Activated B cell treated with CpG ODN at 0.5 μM for 24 hours (primary cell): ENCODE measurements around the gene SMPD1. TPM values are rescaled to one million over a fixed set of nuclear protein-coding genes. Genes with fewer than 3 reads are reported as not detected.

ENCODE experiments used
- ATAC-seq: fragments of 200-7000 bp; cut with Tn5 transposase; one replicate; pipeline ENCODE4 v1.10.0; 2021; ENCODE audit warnings: low read depth, mild to moderate bottlenecking, moderate library complexity
- CTCF ChIA-PET: fragments of 350-600 bp; sonication (Branson Sonifier 250); formaldehyde crosslinking; loops from one replicate; lab custom pipeline; 2021; ENCODE audit warnings: antibody characterized with exemption; lab: Charles Lee
- POLR2A ChIA-PET: fragments of 350-600 bp; sonication (Branson Sonifier 250); formaldehyde crosslinking; loops from one replicate; lab custom pipeline; 2021; ENCODE audit warnings: antibody characterized with exemption; lab: Charles Lee
- DNase-seq: peaks from one replicate; pipeline ENCODE4 v3.0.0; 2022
- H3K27ac Mint-ChIP-seq: one replicate; pipeline ENCODE4 v1.8.0; 2020; ENCODE audit warnings: mixed read lengths
- H3K27me3 Mint-ChIP-seq: one replicate; pipeline ENCODE4 v1.8.0; 2021; ENCODE audit warnings: mixed read lengths
- H3K36me3 Mint-ChIP-seq: one replicate; pipeline ENCODE4 v1.8.0; 2021; ENCODE audit warnings: low read depth, mixed read lengths
- H3K4me1 Mint-ChIP-seq: one replicate; pipeline ENCODE4 v1.8.0; 2021; ENCODE audit warnings: mixed read lengths
- H3K4me3 Mint-ChIP-seq: one replicate; pipeline ENCODE4 v1.8.0; 2020; ENCODE audit warnings: mild to moderate bottlenecking, mixed read lengths
- H3K9me3 Mint-ChIP-seq: one replicate; pipeline ENCODE4 v1.8.0; 2020; ENCODE audit warnings: mixed read lengths
- CTCF ChIP-seq: fragments of 200-600 bp; IDR thresholded peaks from one replicate; pipeline ENCODE4 v1.8.0; 2022; ENCODE audit warnings: antibody characterized with exemption, mild to moderate bottlenecking
- intact Hi-C: fragments of 100-400 bp; cut with micrococcal nuclease; formaldehyde crosslinking; loops from one replicate; pipeline ENCODE4 v1.15.1; 2024
- total RNA-seq: library from RNA; stranded (reverse); gene quantifications from 2 replicates; pipeline ENCODE4 v1.2.3, GENCODE V29; 2022

The SMPD1 gene
- total RNA-seq, 1 donor from 2014 or later = 16.9 TPM

- Mint-ChIP-seq H3K4me3 (no peak overlapping the region), H3K4me1 (no peaks in the 10 kb centered on the region), H3K9me3 (no peaks in the 10 kb centered on the region), H3K27me3 (no peaks in the 10 kb centered on the region), H3K27ac (no peak overlapping the region), H3K36me3 (no peaks in the 10 kb centered on the region)
- no peak for ATAC-seq
- intact Hi-C loops = no loop called here
- ChIA-PET POLR2A (no interaction called here), CTCF (no interaction called here)
- DNase-seq = no peak
- TF ChIP-seq CTCF = no peak
Observed at GRCh38 chr11:6371825-6372224, 18.4 kb upstream of the SMPD1 start.

GRCh38 chr11:6377902-6378639, 12.2 kb upstream of the SMPD1 start:
- DNase-seq = no peak
- POLR2A ChIA-PET = interaction anchor here (0.7 to 2.3 kb wide), 6 partner anchors 12 to 128 kb away, joined by 3 to 21 read pairs (median 10); partner anchors contain the start of genes APBB1, ARFIP2, SMPD1 and TIMM10B
- peak overlapping the region; percentile 81 for H3K27ac Mint-ChIP-seq
- no peaks in the 10 kb centered on the region for H3K9me3 Mint-ChIP-seq
- no peak for TF ChIP-seq CTCF
- peaks cover 20% of the 10 kb centered on the region for H3K4me1 Mint-ChIP-seq
- H3K36me3 Mint-ChIP-seq = no peaks in the 10 kb centered on the region
- peak overlapping the region; percentile 42 for H3K4me3 Mint-ChIP-seq
- intact Hi-C loops = no loop called here
- CTCF ChIA-PET = interaction anchor here (0.8 to 7.5 kb wide), 22 partner anchors 10 to 380 kb away, joined by 3 to 331 read pairs (median 12); partner anchors contain the start of genes APBB1, HPX, MRPL17 and SMPD1
- peak; percentile 56 for ATAC-seq
- H3K27me3 Mint-ChIP-seq = no peaks in the 10 kb centered on the region

GRCh38 chr11:6378640-6378989, 11.7 kb upstream of the SMPD1 start:
- ChIA-PET POLR2A (interaction anchor here (0.7 to 2.3 kb wide), 8 partner anchors 11 to 128 kb away, joined by 3 to 21 read pairs (median 9); partner anchors contain the start of genes APBB1, ARFIP2, SMPD1 and TIMM10B), CTCF (interaction anchor here (0.7 to 7.5 kb wide), 50 partner anchors 9 to 393 kb away, joined by 3 to 331 read pairs (median 5); partner anchors contain the start of genes APBB1, ARFIP2, HPX and MRPL17)
- no peaks in the 10 kb centered on the region for H3K9me3 Mint-ChIP-seq
- H3K36me3 Mint-ChIP-seq = no peaks in the 10 kb centered on the region
- H3K27ac Mint-ChIP-seq = peak overlapping the region; percentile 81
- DNase-seq (no peak), ATAC-seq (no peak)
- peaks cover 20% of the 10 kb centered on the region for H3K4me1 Mint-ChIP-seq
- TF ChIP-seq CTCF = no peak
- H3K4me3 Mint-ChIP-seq = no peak overlapping the region
- intact Hi-C loops = no loop called here
- H3K27me3 Mint-ChIP-seq = no peaks in the 10 kb centered on the region

GRCh38 chr11:6385046-6385777, 5.1 kb upstream of the SMPD1 start:
- Mint-ChIP-seq H3K4me1 (peaks cover 13% of the 10 kb centered on the region), H3K4me3 (no peak overlapping the region), H3K9me3 (no peaks in the 10 kb centered on the region), H3K36me3 (peaks cover 3% of the 10 kb centered on the region), H3K27ac (no peak overlapping the region), H3K27me3 (no peaks in the 10 kb centered on the region)
- DNase-seq (no peak), ATAC-seq (no peak)
- POLR2A ChIA-PET = no interaction called here
- TF ChIP-seq CTCF = no peak
- intact Hi-C loops = no loop called here
- CTCF ChIA-PET = interaction anchor here (2.0 kb wide), 1 partner anchor 58 kb away, joined by 8 read pairs; no protein-coding TSS in a partner anchor
